IMR-90 (cell line): ENCODE data around the gene ASXL2. TPM values are rescaled to one million over a fixed set of nuclear protein-coding genes. Genes with fewer than 3 reads are reported as not detected.

Experiments used
- ATAC-seq: fragments of 200-7000 bp; cut with Tn5 transposase; 2 replicates; pipeline ENCODE4 v1.9.1; 2020; ENCODE audit warnings: low read depth, mild to moderate bottlenecking, moderate library complexity
- BruUV-seq: library from RNA; stranded (reverse); fragments of 400-500 nt; replicated peaks from 2 replicates; lab custom pipeline; 2021; lab: Mats Ljungman, UMichigan
- CTCF ChIA-PET: fragments of 300-600 bp; formaldehyde crosslinking; extraction: SDS; loops from one replicate; lab custom pipeline; 2021; ENCODE audit warnings: antibody characterized with exemption; lab: Yijun Ruan, JAX
- POLR2A ChIA-PET: fragments of 300-600 bp; sonication (Branson Sonifier 250); formaldehyde crosslinking; loops from one replicate; lab custom pipeline; 2022; ENCODE audit warnings: antibody characterized with exemption; ENCODE audit not compliant: unreplicated experiment; lab: Charles Lee
- DNase-seq: peaks from one replicate; pipeline ENCODE4 v3.0.0; 2013
- H2AFZ ChIP-seq: replicated peaks from 2 replicates; pipeline ENCODE3; 2013; ENCODE audit warnings: low read length, mild to moderate bottlenecking; ENCODE audit not compliant: poor library complexity
- H2AK5ac ChIP-seq: 2 replicates; pipeline ENCODE4 v1.6.1; 2013; ENCODE audit warnings: low read depth, low read length, inconsistent platforms
- H2AK9ac ChIP-seq: replicated peaks from 2 replicates; pipeline ENCODE3; 2013; ENCODE audit warnings: mild to moderate bottlenecking, low read depth, low read length, moderate library complexity; ENCODE audit not compliant: poor library complexity
- H2BK120ac ChIP-seq: 2 replicates; pipeline ENCODE4 v1.6.1; 2013; ENCODE audit warnings: low read depth, low read length, inconsistent platforms
- H2BK15ac ChIP-seq: 3 replicates; pipeline ENCODE4 v1.6.1; 2013; ENCODE audit warnings: low read depth, low read length, inconsistent platforms
- H2BK20ac ChIP-seq: 2 replicates; pipeline ENCODE4 v1.6.1; 2013; ENCODE audit warnings: low read depth, mild to moderate bottlenecking, inconsistent platforms, low read length, moderate library complexity
- H2BK5ac ChIP-seq: 2 replicates; pipeline ENCODE4 v1.6.1; 2013; ENCODE audit warnings: mild to moderate bottlenecking, low read depth, low read length, inconsistent platforms; ENCODE audit not compliant: poor library complexity, severe bottlenecking
- H3K14ac ChIP-seq: replicated peaks from 2 replicates; pipeline ENCODE4 v1.6.1; 2013; ENCODE audit warnings: low read depth, low read length, inconsistent platforms
- H3K18ac ChIP-seq: 2 replicates; pipeline ENCODE4 v1.6.1; 2013; ENCODE audit warnings: low read depth, low read length, control low read depth
- H3K23ac ChIP-seq: 2 replicates; pipeline ENCODE4 v1.6.1; 2013; ENCODE audit warnings: low read depth, low read length, inconsistent platforms
- H3K27ac ChIP-seq: 2 replicates; pipeline ENCODE4 v1.5.1; 2013; ENCODE audit warnings: mild to moderate bottlenecking, control low read depth, low read length; ENCODE audit not compliant: insufficient read depth
- H3K27me3 ChIP-seq: 2 replicates; pipeline ENCODE4 v1.6.1; 2013; ENCODE audit warnings: low read length; ENCODE audit not compliant: control insufficient read depth, insufficient read depth
- H3K36me3 ChIP-seq: 2 replicates; pipeline ENCODE4 v1.6.1; 2013; ENCODE audit warnings: low read length, mixed read lengths; ENCODE audit not compliant: control insufficient read depth, insufficient read depth
- H3K4ac ChIP-seq: 2 replicates; pipeline ENCODE4 v1.6.1; 2013; ENCODE audit warnings: low read depth, low read length, inconsistent platforms
- H3K4me1 ChIP-seq: 2 replicates; pipeline ENCODE4 v1.6.1; 2013; ENCODE audit warnings: low read length, mixed read lengths; ENCODE audit not compliant: control insufficient read depth, insufficient read depth
- H3K4me2 ChIP-seq: 2 replicates; pipeline ENCODE4 v1.6.1; 2013; ENCODE audit warnings: low read depth, mild to moderate bottlenecking, control low read depth, low read length, moderate library complexity
- H3K4me3 ChIP-seq: 2 replicates; pipeline ENCODE4 v1.5.1; 2013; ENCODE audit warnings: low read depth, mild to moderate bottlenecking, control low read depth, low read length, moderate library complexity; ENCODE audit not compliant: insufficient read depth
- H3K56ac ChIP-seq: 2 replicates; pipeline ENCODE4 v1.6.1; 2013; ENCODE audit warnings: low read length, inconsistent platforms; ENCODE audit not compliant: insufficient read depth; ENCODE audit errors: extremely low read depth
- H3K79me1 ChIP-seq, 2 experiments: 2 replicates each; pipeline ENCODE4 v1.6.1; 2013; ENCODE audit warnings: low read length in 2 of 2, inconsistent platforms in 1 of 2, low read depth in 1 of 2
- H3K9ac ChIP-seq: 2 replicates; pipeline ENCODE4 v1.6.1; 2013; ENCODE audit warnings: low read depth, low read length, control low read depth
- H3K9me1 ChIP-seq: 2 replicates; pipeline ENCODE4 v1.6.1; 2013; ENCODE audit warnings: low read length, inconsistent platforms; ENCODE audit not compliant: insufficient read depth
- H3K9me3 ChIP-seq: 2 replicates; pipeline ENCODE4 v1.6.1; 2013; ENCODE audit warnings: low read length; ENCODE audit not compliant: control insufficient read depth, insufficient read depth
- H4K20me1 ChIP-seq: 2 replicates; pipeline ENCODE4 v1.6.1; 2013; ENCODE audit warnings: low read length, inconsistent platforms; ENCODE audit not compliant: insufficient read depth
- H4K5ac ChIP-seq: 2 replicates; pipeline ENCODE4 v1.6.1; 2013; ENCODE audit warnings: mild to moderate bottlenecking, low read depth, low read length, control low read depth
- H4K8ac ChIP-seq, 2 experiments: 2 replicates each; pipeline ENCODE4 v1.6.1; 2013; ENCODE audit warnings: low read depth in 2 of 2, low read length in 2 of 2, control low read depth in 1 of 2, inconsistent platforms in 1 of 2
- H4K91ac ChIP-seq: 2 replicates; pipeline ENCODE4 v1.6.1; 2013; ENCODE audit warnings: low read depth, low read length, inconsistent platforms; ENCODE audit not compliant: insufficient read depth
- BHLHE40 ChIP-seq: fragments of 150-350 bp; IDR thresholded peaks from 2 replicates; pipeline ENCODE4 v1.6.1; 2016; ENCODE audit warnings: mild to moderate bottlenecking, low read depth, low read length
- FOS ChIP-seq: fragments of 150-350 bp; IDR thresholded peaks from 2 replicates; pipeline ENCODE4 v1.6.1; 2016; ENCODE audit warnings: low read depth, low read length
- MAFK ChIP-seq: IDR thresholded peaks from 2 replicates; pipeline ENCODE4 v1.6.1; 2012; ENCODE audit warnings: low read depth, low read length, improper control_type of control experiment
- MAZ ChIP-seq: IDR thresholded peaks from 2 replicates; pipeline ENCODE4 v1.6.1; 2012; ENCODE audit warnings: low read depth, mild to moderate bottlenecking, low read length, improper control_type of control experiment, moderate library complexity, borderline replicate concordance
- MXI1 ChIP-seq: IDR thresholded peaks from 2 replicates; pipeline ENCODE4 v1.6.1; 2012; ENCODE audit warnings: low read depth, mild to moderate bottlenecking, low read length, moderate library complexity, borderline replicate concordance
- RAD21 ChIP-seq: IDR thresholded peaks from 2 replicates; pipeline ENCODE4 v1.6.1; 2012; ENCODE audit warnings: low read length, improper control_type of control experiment
- RCOR1 ChIP-seq: IDR thresholded peaks from 2 replicates; pipeline ENCODE4 v1.6.1; 2012; ENCODE audit warnings: mild to moderate bottlenecking, low read length, improper control_type of control experiment; ENCODE audit not compliant: insufficient replicate concordance
- RFX5 ChIP-seq: IDR thresholded peaks from 2 replicates; pipeline ENCODE4 v1.8.0; 2012; ENCODE audit warnings: low read depth, mild to moderate bottlenecking, low read length, moderate library complexity
- SMC3 ChIP-seq: fragments of 150-350 bp; IDR thresholded peaks from 2 replicates; pipeline ENCODE4 v1.6.1; 2016; ENCODE audit warnings: low read depth, mild to moderate bottlenecking, antibody characterized with exemption, low read length, moderate library complexity
- WGBS, 2 experiments: methylation state at CpG; one replicate each; pipeline versions ENCODE4 v1.1.5 to v1.1.7; 2013; ENCODE audit warnings: missing lambda C conversion rate in 2 of 2; ENCODE audit not compliant: insufficient read length in 1 of 2; ENCODE audit errors: extremely low coverage in 2 of 2; 5-methylcytosine and 5-hydroxymethylcytosine counted together
- dilution Hi-C: fragments of 300-500 bp; cut with HindIII; formaldehyde crosslinking; loops from one replicate; pipeline ENCODE4 v1.14.3; 2018; ENCODE audit warnings: low sequenced_read_pairs; ENCODE audit not compliant: unreplicated experiment
- in situ Hi-C: fragments of 300-500 bp; cut with MboI; formaldehyde crosslinking; loops from 3 replicates; pipeline ENCODE4 v1.14.3; 2019; ENCODE audit warnings: low sequenced_read_pairs, inconsistent platforms, mixed read lengths
- intact Hi-C: fragments of 100-400 bp; cut with micrococcal nuclease; formaldehyde crosslinking; loops from 2 replicates; pipeline ENCODE4 v1.10.0; 2022
- polyA plus RNA-seq, 3 experiments: library from polyadenylated mRNA; depleted of rRNA; stranded (reverse); fragments of >200 nt; gene quantifications; 2 replicates each; pipeline ENCODE4 v1.2.3, GENCODE V29; 2012; ENCODE audit warnings: low replicate concordance in 1 of 3
- total RNA-seq: library from RNA; depleted of rRNA; stranded (reverse); fragments of >200 nt; gene quantifications from 2 replicates; pipeline ENCODE4 v1.2.3, GENCODE V29; 2012

The ASXL2 gene
- total and polyA plus RNA-seq, 2 of the 4 experiments (the other 2 are of a cell fraction) = 5.3 to 8.1 TPM

DNA sequence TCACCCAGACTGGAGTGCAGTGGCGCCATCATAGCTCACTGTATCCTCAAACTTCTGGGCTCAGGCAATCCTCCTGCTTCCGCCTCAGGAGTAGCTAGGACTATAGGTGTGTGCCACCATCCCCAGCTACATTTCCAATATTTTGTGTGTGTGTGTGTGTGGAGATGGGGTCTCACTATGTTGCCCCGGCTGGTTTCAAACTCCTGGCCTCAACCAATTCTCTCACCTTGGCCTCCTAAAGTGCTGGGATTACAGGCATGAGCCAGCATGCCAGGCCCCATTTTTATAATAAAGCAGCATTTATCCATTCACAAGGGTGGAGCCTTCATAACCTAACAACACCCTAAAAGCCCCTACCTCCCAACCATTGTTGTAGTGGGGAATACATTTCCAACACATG lies 152.4 kb downstream of the ASXL2 start:
- H3K27ac ChIP-seq = no peak overlapping the region
- no peak overlapping the region for H2AFZ ChIP-seq
- H2BK20ac ChIP-seq = no peak overlapping the region
- ATAC-seq (no peak), DNase-seq (no peak)
- no peak overlapping the region for H3K9ac ChIP-seq
- H2BK5ac ChIP-seq = no peak overlapping the region
- H4K8ac ChIP-seq = no peak overlapping the region
- no peak overlapping the region for H3K4ac ChIP-seq
- H3K36me3 ChIP-seq = no peaks in the 10 kb centered on the region
- H3K4me2 ChIP-seq = no peak overlapping the region
- H2BK15ac ChIP-seq = no peak overlapping the region
- H3K9me1 ChIP-seq = no peaks in the 10 kb centered on the region
- peaks cover 20% of the 10 kb centered on the region for H3K27me3 ChIP-seq
- no peak overlapping the region for H3K18ac ChIP-seq
- no peak overlapping the region for H4K5ac ChIP-seq
- H3K9me3 ChIP-seq = no peaks in the 10 kb centered on the region
- WGBS, 2 experiments = no CpG with 5 or more reads among the region's 3 CpGs
- no peak overlapping the region for H3K4me3 ChIP-seq
- no peak for TF ChIP-seq MXI1
- no peak for TF ChIP-seq RFX5
- TF ChIP-seq BHLHE40 = no peak
- no peak for TF ChIP-seq MAZ
- TF ChIP-seq RCOR1 = no peak
- TF ChIP-seq MAFK = no peak
- TF ChIP-seq FOS = no peak
- TF ChIP-seq RAD21 = no peak
- TF ChIP-seq SMC3 = no peak
- no peak overlapping the region for H2AK5ac ChIP-seq
- CTCF ChIA-PET = no interaction called here
- intact Hi-C loops (no loop called here), dilution Hi-C loops (no loop called here), in situ Hi-C loops (no loop called here)
- POLR2A ChIA-PET = no interaction called here
- no peak overlapping the region for H4K91ac ChIP-seq
- H3K23ac ChIP-seq = no peak overlapping the region
- H2BK120ac ChIP-seq = no peak overlapping the region
- H4K20me1 ChIP-seq = no peaks in the 10 kb centered on the region
- no peaks in the 10 kb centered on the region for H3K4me1 ChIP-seq
- BruUV-seq = no TSS peak
- no peaks in the 10 kb centered on the region for H3K79me1 ChIP-seq
- H3K56ac ChIP-seq = no peak overlapping the region
- H2AK9ac ChIP-seq = no peak overlapping the region
- H3K14ac ChIP-seq = no peak overlapping the region
